ENCODE measurements around the gene PRKN.

PRKN gene

GRCh38 chr6:162481938-162482337 lies 245.6 kb downstream of the PRKN start:
- no peak for DNase-seq (ENCODE audit: low read depth, low spot score)
- no peak overlapping the region for H3K27ac ChIP-seq

DNA sequence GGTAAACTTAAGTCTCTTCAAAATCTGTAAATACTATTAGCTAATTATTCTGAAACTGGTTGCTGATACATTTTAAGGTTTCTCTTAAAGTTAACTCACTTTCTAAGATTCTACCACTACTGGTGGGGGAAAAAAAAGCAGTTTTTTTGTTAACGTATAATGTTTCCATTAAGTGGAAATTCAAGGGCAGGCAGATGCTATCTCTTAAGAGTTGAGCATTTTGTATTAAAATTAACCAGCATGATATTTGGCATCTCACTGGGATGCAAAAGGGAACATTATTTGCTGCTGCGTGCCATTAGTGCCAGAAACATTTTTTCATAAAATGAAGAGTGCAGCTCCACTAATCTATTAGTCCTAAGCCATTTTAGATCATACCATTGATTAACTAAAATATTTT lies 246.2 kb downstream of the PRKN start:
- H3K27ac ChIP-seq = no peak overlapping the region
- DNase-seq (ENCODE audit: low read depth, low spot score) = no peak

- no peak overlapping the region for H3K27ac ChIP-seq
- DNase-seq (ENCODE audit: low read depth, low spot score) = no peak
Measured at GRCh38 chr6:162478192-162478671, 249.3 kb downstream of the PRKN start.

DNA sequence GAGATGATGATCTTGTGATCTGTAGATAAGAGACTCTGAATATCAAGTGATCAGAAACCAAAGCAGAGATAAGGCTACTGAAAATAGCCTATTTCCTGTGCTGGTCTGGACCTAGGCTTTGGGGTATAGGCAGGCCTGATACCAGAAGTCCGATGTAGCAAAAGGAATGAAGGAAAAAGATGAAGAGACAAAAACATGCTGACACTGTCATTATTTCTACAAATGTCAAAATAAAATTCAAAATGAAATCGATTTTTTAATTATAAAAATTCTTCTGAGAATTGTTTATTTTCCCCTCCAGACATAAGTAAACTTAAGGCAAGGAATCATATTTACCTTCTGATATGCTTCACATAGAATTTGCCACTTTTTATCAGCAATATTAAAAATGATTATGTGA lies 252.8 kb downstream of the PRKN start:
- DNase-seq (ENCODE audit: low read depth, low spot score) = no peak
- no peak overlapping the region for H3K27ac ChIP-seq

DNA sequence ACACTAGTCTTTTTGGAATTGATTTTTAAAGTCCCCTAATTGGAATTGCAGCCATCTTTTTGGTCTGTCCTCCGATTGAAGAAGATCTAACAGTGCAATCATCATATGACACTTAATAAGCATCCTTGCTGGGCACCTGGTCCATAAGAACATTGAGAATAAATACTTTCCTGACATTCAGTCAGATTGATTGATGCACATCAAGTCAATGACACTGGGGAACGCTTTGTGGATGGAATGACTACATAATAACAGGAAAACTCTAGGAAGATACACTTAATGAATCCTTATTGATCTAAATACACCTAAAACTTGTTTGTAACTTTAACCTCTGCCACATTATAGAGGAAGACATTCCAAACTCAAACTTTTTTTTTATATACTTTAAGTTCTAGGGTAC lies 255.7 kb downstream of the PRKN start:
- no peak for DNase-seq (ENCODE audit: low read depth, low spot score)
- no peak overlapping the region for H3K27ac ChIP-seq

- no peak for DNase-seq (ENCODE audit: low read depth, low spot score)
- H3K27ac ChIP-seq = no peak overlapping the region
Measured at GRCh38 chr6:162468326-162468725, 259.2 kb downstream of the PRKN start.

GRCh38 chr6:162467679-162468078 lies 259.9 kb downstream of the PRKN start:
- no peak overlapping the region for H3K27ac ChIP-seq
- DNase-seq (ENCODE audit: low read depth, low spot score) = no peak

- no peak for DNase-seq (ENCODE audit: low read depth, low spot score)
- no peak overlapping the region for H3K27ac ChIP-seq
Measured at GRCh38 chr6:162463576-162463975, 264.0 kb downstream of the PRKN start.

GRCh38 chr6:162459985-162460384 lies 267.6 kb downstream of the PRKN start:
- no peak overlapping the region for H3K27ac ChIP-seq
- no peak for DNase-seq (ENCODE audit: low read depth, low spot score)

- H3K27ac ChIP-seq = no peak overlapping the region
- DNase-seq (ENCODE audit: low read depth, low spot score) = no peak
Measured at GRCh38 chr6:162450358-162450757, 277.2 kb downstream of the PRKN start.

GRCh38 chr6:162448294-162448693 lies 279.3 kb downstream of the PRKN start:
- no peak overlapping the region for H3K27ac ChIP-seq
- no peak for DNase-seq (ENCODE audit: low read depth, low spot score)

DNA sequence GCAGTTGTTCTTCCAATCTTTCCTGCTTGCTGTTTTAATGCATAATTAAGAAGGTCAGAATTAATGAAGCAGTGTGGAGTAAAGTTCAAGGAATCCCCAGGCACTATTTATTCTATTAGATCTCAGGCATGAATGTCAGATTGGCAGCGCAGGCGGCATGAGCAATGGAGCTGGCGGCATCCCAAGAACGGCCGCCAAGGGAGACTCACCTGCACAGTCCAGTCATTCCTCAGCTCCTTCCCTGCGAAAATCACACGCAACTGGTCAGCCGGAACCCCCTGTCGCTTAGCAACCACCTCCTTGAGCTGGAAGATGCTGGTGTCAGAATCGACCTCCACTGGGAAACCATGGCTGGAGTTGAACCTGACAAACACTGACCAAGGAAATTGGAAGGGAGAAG lies 284.5 kb downstream of the PRKN start:
- DNase-seq (ENCODE audit: low read depth, low spot score) = no peak
- H3K27ac ChIP-seq = no peak overlapping the region

DNA sequence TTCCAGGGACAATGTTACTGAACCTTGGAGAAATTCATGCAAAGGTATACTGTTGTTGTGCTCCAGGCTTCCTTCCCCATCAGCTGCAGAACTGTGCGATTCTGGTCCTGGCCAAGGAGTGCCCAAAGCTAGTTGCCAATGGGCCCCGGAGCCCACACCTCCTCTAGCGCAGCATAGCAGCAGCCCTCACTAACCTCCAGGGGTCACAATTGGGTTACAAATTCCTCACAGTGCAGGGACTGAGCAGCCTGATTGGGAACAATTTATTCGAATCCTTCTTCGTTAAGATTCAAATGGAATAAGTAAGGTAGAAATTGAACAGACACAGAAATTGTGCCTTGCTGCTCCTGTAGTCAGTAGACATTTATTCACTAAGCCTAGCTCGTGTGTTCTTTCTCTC lies 284.9 kb downstream of the PRKN start:
- H3K27ac ChIP-seq = no peak overlapping the region
- no peak for DNase-seq (ENCODE audit: low read depth, low spot score)

DNA sequence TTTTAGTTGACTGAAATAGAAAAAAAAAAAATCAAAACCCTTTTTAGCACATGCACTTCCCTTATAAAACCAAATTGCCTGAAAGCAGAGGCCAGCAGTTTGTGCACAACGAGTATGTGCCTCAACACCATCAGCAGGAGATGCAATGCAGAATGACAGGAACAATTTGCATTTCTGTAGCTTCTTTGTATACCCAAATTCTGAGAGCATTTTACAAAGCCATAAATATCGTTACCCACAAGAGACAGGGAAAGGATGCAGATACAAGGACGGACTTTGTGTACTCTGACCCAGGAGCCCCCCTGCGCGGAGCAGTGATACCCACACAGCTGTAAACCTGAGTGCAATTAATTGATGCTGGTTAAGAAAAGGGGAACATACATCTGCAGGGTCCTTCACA lies 285.6 kb downstream of the PRKN start:
- DNase-seq (ENCODE audit: low read depth, low spot score) = no peak
- H3K27ac ChIP-seq = no peak overlapping the region

- no peak overlapping the region for H3K27ac ChIP-seq
- DNase-seq (ENCODE audit: low read depth, low spot score) = no peak
Measured at GRCh38 chr6:162438980-162439379, 288.6 kb downstream of the PRKN start.

DNA sequence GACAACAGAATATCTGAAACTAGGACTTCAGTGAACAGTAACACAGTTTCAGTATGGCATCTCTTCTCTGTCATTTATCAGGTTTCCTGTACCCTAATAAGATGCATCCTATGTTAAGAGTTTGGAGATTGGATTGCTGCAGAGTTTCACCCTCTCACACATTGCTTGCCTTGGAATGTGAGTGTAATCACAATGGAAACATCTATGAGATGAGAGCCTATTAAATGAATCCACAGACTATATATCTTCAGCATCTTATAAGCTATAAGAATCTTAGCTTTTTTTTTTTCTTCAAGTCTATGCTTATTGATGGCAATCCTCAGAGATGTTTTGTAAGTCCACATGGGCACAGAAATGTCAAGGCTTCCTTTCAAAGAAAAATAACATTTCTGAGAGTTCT lies 292.5 kb downstream of the PRKN start:
- no peak for DNase-seq (ENCODE audit: low read depth, low spot score)
- H3K27ac ChIP-seq = no peak overlapping the region

DNA sequence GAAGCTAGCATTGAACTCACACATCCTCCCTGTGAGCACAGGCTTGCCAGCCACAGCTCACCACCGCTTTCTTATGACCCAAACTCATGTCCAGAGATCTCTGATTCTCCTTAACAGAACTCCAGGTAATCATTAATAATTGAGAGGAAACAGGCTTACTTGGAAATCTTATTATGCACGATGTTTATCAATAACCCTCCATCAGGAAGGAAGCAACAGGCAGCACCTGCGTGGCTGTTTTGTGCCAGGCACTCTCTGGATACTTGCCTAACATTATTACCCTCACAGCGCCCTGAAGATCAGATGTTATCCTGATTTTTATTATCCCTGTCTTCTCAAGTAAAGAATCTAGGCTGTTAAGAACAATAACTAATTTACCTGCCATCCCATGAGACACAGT lies 306.6 kb downstream of the PRKN start:
- H3K27ac ChIP-seq = no peak overlapping the region
- no peak for DNase-seq (ENCODE audit: low read depth, low spot score)

- no peak for DNase-seq (ENCODE audit: low read depth, low spot score)
- no peak overlapping the region for H3K27ac ChIP-seq
Measured at GRCh38 chr6:162416831-162417537, 310.6 kb downstream of the PRKN start.

GRCh38 chr6:162416307-162416706 lies 311.3 kb downstream of the PRKN start:
- DNase-seq (ENCODE audit: low read depth, low spot score) = no peak
- no peak overlapping the region for H3K27ac ChIP-seq

DNA sequence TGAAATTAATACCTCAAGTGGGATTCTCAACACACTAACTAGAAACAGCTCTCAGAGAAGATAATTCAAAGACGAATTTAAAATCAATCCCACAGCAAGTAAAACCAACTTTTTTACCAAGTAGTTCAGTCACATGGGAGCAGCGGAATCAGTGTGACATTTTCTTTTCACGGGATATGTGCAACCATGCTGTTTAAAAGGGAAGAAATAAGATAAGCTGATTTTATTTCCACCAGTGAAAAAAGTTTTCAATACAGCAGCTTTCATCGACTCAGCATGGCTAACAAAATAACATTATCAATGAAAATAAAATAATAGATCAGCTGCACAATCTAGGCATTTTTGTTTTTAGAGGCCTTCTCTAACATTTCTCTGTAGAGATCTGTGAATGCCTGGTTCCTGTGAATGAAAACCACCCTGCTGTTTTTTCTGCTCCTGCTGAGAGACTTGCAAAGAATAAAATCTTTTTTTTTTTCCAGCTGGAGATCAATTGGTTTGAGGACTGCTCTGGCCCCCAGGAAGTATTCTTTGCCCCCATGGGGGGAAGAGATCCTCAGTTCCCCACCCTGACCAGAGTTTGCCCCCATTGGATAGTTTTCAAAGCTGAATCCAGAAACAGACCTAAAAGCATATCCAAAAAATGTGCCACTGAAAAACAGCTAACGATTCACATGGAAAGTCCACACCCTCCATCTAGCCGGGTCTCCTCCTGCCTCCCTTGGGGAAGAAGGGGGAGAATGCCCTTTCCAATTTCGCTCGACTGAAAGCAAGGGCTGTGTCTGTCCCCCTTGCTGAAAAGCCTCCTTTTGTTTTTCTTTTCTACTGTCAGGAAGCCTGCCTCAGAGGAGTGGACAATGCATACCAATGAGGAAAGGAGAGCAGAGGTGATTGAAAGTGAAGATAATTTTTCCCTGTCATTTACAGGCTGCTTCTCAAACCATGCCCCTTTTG lies 317.6 kb downstream of the PRKN start:
- DNase-seq (ENCODE audit: low read depth, low spot score) = no peak
- no peak overlapping the region for H3K27ac ChIP-seq

- no peak overlapping the region for H3K27ac ChIP-seq
- DNase-seq (ENCODE audit: low read depth, low spot score) = no peak
Measured at GRCh38 chr6:162408826-162409535, 318.6 kb downstream of the PRKN start.
